Tibial artery (tissue), 4 donors: ENCODE measurements around the gene CEL.

Experiments
- DNase-seq, 2 donors: peaks; one replicate each; pipeline ENCODE4 v3.0.0-alpha.2; 2019
- H3K27ac ChIP-seq, 2 donors: fragments of 200-600 bp; sonication (generic) in 1 of 2; 1 replicate in 1 of 2; 2 replicates in 1 of 2; pipeline ENCODE4 v1.5.1; 2018 to 2019; ENCODE audit warnings: mild to moderate bottlenecking in 1 of 2
- H3K27me3 ChIP-seq, 2 donors: fragments of 200-600 bp; sonication (generic) in 1 of 2; one replicate each; pipeline versions ENCODE4 v1.5.1 to v1.6.0; 2016 to 2019
- H3K36me3 ChIP-seq, 3 donors: fragments of 200-600 bp; sonication (generic) in 2 of 3; one replicate each; pipeline ENCODE4 v1.5.1; 2016 to 2019; ENCODE audit warnings: mild to moderate bottlenecking in 2 of 3
- H3K4me1 ChIP-seq, 4 donors: fragments of 200-600 bp; sonication (generic) in 2 of 4; 1 replicate in 3 of 4; 2 replicates in 1 of 4; pipeline ENCODE4 v1.5.1; 2016 to 2019
- H3K4me3 ChIP-seq, 2 donors: fragments of 200-600 bp; sonication (generic) in 1 of 2; 1 replicate in 1 of 2; 2 replicates in 1 of 2; pipeline ENCODE4 v1.5.1; 2018 to 2019; ENCODE audit warnings: mild to moderate bottlenecking in 2 of 2
- H3K9me3 ChIP-seq, 3 donors: fragments of 200-600 bp; sonication (generic) in 1 of 3; one replicate each; pipeline ENCODE4 v1.5.1; 2016 to 2019
- intact Hi-C: fragments of 100-400 bp; cut with DNase I; formaldehyde crosslinking; loops from one replicate; pipeline ENCODE4 v1.15.0; 2023; ENCODE audit warnings: low total_unique reads
- TF ChIP-seq, protein P1 (sequence below), 2 experiments: fragments of 200-600 bp in 1 of 2; fragments of 450-650 bp in 1 of 2; IDR thresholded peaks; one replicate each; pipeline ENCODE4 v1.5.1; 2017 to 2019; ENCODE audit warnings: antibody characterized with exemption in 2 of 2, mild to moderate bottlenecking in 1 of 2, moderate library complexity in 1 of 2

CEL gene

DNA sequence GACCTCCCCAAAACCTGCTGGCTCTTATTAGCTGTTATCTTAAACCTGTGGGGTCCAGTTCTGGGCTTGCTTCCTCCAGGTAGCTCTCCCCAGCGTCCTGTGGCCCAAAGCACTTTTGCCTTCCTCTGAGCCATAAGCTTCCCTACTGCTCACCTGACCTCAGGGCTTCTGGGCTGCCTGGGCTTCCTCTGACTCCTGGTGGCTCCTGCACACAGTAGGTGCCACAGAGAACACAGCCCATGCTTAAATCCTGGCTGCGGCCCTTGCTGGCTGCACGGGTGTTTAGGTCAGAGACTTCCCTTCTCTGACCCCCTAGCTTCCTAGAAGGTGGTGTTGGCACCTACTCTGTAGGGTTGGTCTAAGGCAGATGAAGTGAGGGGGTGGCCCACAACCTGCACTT, 56.8 kb downstream of the CEL start:
- DNase-seq, result no peak
- Histone ChIP-seq H3K4me1 (peaks cover 0 to 93% (median 54%) of the 10 kb centered on the region in 4 donors), H3K36me3 (no peaks in the 10 kb centered on the region), H3K27ac (no peak overlapping the region), H3K9me3 (no peaks in the 10 kb centered on the region), H3K4me3 (no peak overlapping the region), H3K27me3 (no peaks in the 10 kb centered on the region)
- TF ChIP-seq, protein P1, sequence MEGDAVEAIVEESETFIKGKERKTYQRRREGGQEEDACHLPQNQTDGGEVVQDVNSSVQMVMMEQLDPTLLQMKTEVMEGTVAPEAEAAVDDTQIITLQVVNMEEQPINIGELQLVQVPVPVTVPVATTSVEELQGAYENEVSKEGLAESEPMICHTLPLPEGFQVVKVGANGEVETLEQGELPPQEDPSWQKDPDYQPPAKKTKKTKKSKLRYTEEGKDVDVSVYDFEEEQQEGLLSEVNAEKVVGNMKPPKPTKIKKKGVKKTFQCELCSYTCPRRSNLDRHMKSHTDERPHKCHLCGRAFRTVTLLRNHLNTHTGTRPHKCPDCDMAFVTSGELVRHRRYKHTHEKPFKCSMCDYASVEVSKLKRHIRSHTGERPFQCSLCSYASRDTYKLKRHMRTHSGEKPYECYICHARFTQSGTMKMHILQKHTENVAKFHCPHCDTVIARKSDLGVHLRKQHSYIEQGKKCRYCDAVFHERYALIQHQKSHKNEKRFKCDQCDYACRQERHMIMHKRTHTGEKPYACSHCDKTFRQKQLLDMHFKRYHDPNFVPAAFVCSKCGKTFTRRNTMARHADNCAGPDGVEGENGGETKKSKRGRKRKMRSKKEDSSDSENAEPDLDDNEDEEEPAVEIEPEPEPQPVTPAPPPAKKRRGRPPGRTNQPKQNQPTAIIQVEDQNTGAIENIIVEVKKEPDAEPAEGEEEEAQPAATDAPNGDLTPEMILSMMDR (IDR thresholded peaks at IDR 0.05), result no peak
- intact Hi-C loops, result no loop called here

DNA sequence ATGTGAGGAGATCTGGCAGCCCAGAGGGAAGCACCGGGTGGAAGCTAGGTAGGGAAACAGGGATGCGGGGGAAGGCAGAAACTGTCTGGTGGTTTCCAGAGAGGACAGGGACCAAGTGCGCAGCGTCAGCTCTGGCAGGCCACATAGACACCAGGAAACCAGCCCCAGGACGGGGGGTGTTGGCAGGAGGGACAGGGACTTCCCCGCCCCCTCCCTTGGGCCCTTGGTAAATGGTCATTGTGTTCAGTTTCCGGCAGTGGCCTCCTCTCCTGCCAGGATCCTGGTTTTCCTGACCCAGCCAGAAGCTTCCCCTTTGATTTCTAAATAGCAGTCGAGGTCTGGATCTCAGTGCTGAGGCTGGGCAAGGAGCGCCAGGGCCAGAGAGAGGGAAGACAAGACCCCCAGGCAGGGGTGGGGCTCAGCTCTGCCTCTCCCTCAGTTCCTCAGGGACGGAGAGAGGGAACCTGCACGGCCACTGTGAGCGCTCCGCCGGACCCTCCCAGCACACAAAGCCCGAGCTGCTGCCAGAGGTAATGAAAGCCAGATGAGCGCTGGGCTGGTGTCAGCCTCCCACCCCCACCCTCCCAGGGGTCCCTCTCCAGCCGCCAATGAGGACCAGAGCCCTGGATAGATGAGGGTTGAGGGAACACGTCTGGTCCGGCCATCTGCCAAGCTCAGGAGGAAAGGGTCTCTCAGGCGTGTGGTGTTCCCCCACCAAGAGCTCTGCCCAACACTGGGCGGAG, 57.5 kb downstream of the CEL start:
- no peaks in the 10 kb centered on the region for H3K9me3 ChIP-seq
- peaks cover 0 to 86% (median 47%) of the 10 kb centered on the region in 4 donors for H3K4me1 ChIP-seq
- no peaks in the 10 kb centered on the region for H3K36me3 ChIP-seq
- no peaks in the 10 kb centered on the region for H3K27me3 ChIP-seq
- no peak for DNase-seq
- TF ChIP-seq, protein P1 (IDR thresholded peaks at IDR 0.05), result no peak
- peak overlapping the region; percentile 21 to 79 for H3K27ac ChIP-seq
- peak overlapping the region; percentile 84 to 85 for H3K4me3 ChIP-seq
- intact Hi-C loops, result no loop called here

DNA sequence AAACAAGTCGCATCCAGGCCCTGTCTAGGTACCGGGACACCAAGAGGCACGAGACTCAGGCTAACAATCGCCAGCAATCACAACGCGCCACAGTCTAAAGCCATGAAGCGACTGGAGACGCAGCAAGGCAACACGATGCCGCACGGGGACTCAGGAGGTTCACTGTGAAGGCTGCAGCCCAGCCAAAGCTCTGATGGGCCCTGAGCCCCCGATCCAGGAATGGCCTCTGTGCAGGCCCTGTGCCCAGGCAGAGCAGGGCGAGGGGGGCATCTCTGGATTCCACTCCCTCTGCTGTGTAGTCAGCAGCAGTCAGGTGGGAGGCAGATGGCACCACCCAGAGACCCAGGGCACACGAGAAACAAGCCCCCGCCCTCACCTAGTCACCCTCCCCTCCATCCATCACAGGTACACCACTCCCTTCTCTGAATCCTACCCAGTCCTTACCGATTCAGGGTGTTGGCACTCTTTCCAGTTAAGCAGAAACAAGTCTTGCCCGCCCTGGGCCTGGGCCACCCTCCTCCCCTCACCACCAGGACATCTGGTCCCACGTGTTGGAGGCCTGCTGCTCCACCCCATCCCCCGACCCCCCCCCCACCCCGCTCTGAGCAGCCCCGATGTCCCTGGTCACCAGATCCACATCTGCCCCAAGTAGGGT, 58.2 kb downstream of the CEL start:
- Histone ChIP-seq H3K27me3 (no peaks in the 10 kb centered on the region), H3K4me1 (peaks cover 0 to 79% (median 40%) of the 10 kb centered on the region in 4 donors), H3K36me3 (no peaks in the 10 kb centered on the region), H3K4me3 (peak overlapping the region; percentile 84 to 85), H3K9me3 (no peaks in the 10 kb centered on the region), H3K27ac (peak overlapping the region; percentile 74 to 79)
- no peak for DNase-seq
- intact Hi-C loops, result no loop called here
- TF ChIP-seq, protein P1 (IDR thresholded peaks at IDR 0.05), result no peak

DNA sequence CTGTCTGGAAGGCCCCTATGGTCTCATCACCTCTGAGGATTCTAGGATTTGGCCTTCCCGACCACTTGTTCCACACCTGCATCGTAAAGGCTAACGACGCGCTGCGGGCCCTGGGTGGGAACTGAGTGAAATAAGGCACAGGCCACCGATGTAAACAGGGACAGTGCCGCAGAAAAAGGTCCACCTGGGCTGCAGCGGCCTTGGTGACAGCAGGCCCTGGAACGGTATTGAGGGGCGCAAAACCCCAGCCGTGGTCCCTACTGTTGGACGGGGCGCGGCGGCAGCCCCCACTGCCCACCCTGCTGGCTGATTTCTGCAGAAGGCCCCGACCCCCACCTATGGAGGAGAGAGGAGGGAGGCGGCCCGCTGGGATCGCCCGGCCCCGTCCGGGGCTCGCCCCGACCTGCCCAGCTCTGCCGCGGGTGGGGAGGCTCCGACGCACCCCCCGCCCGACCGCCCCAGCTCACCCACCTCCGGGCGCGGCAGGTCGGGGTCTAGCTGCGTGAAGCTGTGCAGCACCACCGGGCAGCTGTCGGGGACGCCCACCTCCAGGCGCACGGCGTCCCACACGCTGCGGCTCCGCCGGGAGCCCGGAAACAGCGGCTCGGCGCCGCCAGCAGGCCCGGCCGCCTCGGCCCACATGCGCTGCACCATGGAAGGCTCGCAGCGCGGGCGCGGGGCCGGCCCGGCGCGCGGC, 58.9 kb downstream of the CEL start:
- no peaks in the 10 kb centered on the region for H3K36me3 ChIP-seq
- TF ChIP-seq, protein P1 (IDR thresholded peaks at IDR 0.05), result no peak
- no peaks in the 10 kb centered on the region for H3K9me3 ChIP-seq
- peaks cover 0 to 75% (median 40%) of the 10 kb centered on the region in 4 donors for H3K4me1 ChIP-seq
- peak overlapping the region; percentile 74 to 79 for H3K27ac ChIP-seq
- intact Hi-C loops, result no loop called here
- no peak for DNase-seq
- no peaks in the 10 kb centered on the region for H3K27me3 ChIP-seq
- peak overlapping the region; percentile 84 to 85 for H3K4me3 ChIP-seq
